Effector CD4-positive, alpha-beta T cell (primary cell): ENCODE measurements around the gene C4BPB.
A peak's percentile ranks its signal among the peaks of the same experiment; 100 is the strongest.

Experiments used
- DNase-seq: peaks from one replicate; pipeline ENCODE4 v3.0.0-alpha.2; 2020

The C4BPB gene

GRCh38 chr1:207060596-207060995 lies 28.1 kb upstream of the C4BPB start:
- no peak for DNase-seq

DNA sequence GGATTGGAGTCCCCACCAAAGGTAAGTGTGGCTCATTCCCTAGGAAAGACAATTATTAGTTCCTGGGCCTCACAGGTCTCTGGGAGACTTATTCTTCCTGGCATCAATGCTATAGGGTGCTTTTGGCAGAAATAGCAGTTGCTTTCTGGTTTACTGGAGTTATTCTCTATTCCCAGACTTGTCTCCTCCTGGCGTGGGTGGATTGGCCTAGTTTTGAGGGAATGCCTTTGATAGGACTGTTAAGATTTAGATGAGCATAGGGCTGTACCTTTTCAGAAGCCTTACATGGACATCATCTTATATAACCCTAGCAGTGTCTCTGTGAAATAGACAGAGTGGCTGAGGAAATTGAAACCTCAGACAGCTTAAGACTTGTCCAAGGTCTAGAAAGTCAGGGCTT lies 26.6 kb upstream of the C4BPB start:
- no peak for DNase-seq

- DNase-seq = no peak
Observed at GRCh38 chr1:207063014-207063413, 25.6 kb upstream of the C4BPB start.

GRCh38 chr1:207064561-207064960 lies 24.1 kb upstream of the C4BPB start:
- no peak for DNase-seq

DNA sequence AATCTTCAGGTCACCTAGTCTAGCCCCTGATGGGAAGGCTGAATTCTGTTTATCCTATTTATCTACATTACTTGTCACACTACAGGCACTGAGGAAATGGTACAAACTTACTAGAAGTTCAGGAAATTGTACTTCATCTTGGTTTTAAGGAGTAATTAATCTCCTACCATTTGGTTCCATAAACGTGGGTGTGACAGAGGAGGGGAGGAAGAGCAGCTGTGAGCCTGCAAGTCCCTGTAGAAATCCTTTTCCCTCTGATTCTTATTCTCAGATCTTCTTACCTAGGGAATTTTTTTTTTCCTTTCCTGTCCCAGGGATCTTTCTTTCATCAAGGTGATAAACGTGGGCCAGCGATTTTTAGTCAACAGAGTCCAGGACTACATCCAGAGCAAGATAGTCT lies 21.5 kb upstream of the C4BPB start:
- no peak for DNase-seq

DNA sequence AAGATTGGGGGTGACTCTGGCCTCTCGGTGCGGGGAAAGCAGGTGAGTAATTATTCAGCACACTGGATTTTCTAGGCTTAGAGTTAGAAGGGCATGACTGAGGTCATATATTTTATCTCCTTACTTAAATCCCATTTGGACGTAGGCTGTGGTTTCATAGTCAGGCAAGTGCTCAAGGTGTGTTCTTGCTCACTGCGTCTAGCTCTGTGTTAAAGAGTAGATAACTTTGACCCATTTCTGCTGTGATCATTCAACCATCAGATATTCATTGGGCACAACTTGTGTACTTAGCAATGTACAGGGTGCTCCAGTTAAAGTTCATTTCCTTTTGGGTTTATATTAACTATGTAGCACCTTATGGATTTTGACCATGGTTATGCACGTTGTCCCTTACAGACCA lies 21.0 kb upstream of the C4BPB start:
- no peak for DNase-seq

GRCh38 chr1:207069061-207069460 lies 19.6 kb upstream of the C4BPB start:
- no peak for DNase-seq

- DNase-seq = no peak
Observed at GRCh38 chr1:207069858-207070506, 18.7 kb upstream of the C4BPB start.

- DNase-seq = no peak
Observed at GRCh38 chr1:207070811-207071210, 17.8 kb upstream of the C4BPB start.

GRCh38 chr1:207071426-207071825 lies 17.2 kb upstream of the C4BPB start:
- DNase-seq = no peak

DNA sequence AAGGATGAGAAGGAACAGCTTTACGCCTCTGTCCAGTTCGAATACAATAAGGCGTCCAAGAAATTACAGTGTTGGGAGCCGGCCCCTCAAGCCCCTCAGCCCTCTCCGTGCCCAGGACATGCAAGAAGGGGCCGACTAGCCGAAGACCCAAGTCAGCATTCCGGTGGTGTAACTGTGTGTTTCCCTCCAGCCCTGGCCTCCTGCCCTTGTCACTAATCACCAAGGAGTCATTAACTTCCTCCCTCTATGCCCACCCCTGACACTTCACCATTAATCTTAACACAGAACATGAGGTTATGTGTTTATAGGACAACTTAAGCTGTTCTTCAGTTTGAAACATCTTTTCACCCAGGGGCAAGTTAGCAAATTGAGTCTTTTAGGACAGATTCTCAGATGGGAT lies 16.4 kb upstream of the C4BPB start:
- DNase-seq = no peak

- no peak for DNase-seq
Observed at GRCh38 chr1:207073906-207074820, 14.5 kb upstream of the C4BPB start.

- no peak for DNase-seq
Observed at GRCh38 chr1:207076181-207076955, 12.3 kb upstream of the C4BPB start.

DNA sequence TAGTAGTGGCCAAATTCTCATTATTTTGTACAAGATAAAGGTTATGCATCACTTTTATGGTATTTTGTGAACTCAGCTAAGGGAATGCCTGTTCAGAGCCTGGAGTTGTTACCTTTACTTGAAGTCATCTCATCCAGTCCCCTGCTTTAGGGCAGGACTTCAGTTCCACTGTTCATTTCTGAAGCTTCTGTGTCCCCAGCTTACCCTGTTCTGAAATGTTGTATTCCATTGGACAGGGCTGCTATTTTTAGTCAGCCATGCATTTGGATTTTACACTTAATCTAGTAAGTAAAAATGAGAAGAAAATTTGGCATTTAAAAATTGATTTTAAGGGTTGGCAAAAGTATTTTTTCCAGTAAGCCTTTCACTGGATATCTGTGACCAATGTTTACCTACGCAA lies 11.6 kb upstream of the C4BPB start:
- no peak for DNase-seq

- DNase-seq = peak; percentile 49
Observed at GRCh38 chr1:207077470-207078377, 10.9 kb upstream of the C4BPB start.

GRCh38 chr1:207078578-207079132 lies 10.0 kb upstream of the C4BPB start:
- no peak for DNase-seq

DNA sequence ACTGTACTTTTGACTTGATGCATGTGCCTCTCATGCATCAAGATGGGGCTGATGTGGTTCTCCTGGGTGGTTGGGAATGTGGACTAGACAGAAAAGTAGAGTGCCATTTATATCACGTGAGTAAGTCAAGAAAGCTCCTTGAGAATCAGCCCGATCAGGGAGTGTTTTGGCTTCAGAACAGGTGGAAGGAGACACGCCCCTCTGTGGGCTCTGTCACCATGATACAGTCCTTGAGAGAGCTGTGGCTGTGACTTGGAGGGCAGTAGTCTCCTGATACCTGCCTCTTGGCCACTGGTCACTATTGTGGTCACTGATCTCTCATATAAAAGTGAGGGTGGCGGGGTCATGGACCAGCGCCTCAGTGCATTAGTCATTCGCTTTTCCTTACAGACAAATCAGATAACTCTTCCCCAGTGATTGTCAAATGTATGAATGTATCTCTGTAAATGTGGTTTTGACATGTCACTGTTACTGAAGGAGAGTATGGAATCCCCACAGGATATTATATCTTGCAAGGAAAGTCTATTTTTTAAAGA lies 8.9 kb upstream of the C4BPB start:
- DNase-seq = no peak

DNA sequence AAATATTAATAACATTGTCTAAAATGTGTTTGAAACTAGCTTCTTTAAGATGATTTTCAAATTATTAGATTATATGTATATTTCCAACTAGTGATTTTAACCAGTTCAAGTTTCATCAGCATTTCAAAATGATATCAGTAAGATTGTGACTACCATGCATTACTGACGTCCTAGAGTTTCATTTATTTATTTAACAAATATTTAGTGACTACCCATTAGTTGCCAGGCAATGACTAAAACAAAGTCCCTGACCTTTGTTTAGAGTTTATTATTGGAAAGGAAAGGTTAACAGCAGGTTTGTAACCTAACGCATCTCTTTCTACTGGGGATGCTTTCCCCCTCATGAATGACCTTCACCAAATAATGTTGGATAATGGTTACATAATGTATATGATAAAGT lies 7.6 kb upstream of the C4BPB start:
- DNase-seq = no peak

DNA sequence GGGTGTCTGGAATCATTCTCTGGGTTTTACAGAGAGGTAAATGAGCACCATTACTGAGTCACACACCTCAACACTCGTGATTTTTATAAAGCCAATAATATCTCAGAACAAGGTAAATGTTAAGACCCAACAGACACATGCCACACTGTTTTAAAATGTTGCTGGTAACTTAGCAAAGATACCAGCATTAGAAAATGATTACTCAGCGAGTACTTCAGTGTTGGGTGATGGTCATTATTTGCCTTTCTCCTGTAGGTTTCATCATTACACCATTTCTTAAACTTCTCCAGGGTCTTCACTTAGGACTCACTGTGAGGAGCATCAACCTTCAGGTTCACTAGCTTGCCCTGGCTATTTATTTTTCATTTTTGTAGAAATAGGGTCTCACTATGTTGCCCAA lies 6.9 kb upstream of the C4BPB start:
- DNase-seq = no peak

GRCh38 chr1:207084232-207084631 lies 4.4 kb upstream of the C4BPB start:
- no peak for DNase-seq

DNA sequence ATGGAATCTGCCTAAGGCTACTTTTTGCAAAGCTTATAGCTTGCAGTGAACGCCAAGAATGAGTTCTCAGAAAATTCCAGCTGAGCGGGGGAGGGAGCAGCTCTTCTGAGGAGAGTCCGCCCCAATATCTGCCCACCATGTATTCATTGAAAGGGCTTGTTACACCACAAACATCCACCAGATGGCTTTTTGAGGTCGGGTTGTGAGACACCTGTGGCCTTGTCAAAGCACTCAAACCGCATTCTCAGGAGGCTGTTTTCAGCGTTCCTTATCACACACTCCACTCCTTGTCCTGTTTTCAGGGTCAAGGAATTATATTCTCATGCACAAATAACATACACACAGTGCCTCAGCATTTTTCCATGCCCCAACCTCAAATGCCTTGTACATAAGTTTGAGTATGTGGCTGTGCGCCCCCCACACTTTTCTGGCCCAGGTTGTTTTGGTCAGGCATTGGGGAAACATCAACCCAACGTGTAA lies 3.9 kb upstream of the C4BPB start:
- peak; percentile 50 for DNase-seq

GRCh38 chr1:207085887-207086286 lies 2.8 kb upstream of the C4BPB start:
- DNase-seq = no peak
